ENCODE results near the gene TTYH2. TPM values are rescaled to one million over a fixed set of nuclear protein-coding genes. Genes with fewer than 3 reads are reported as not detected.

Gene TTYH2
- polyA plus RNA-seq, 2 donors = 0.67 to 0.82 TPM

GRCh38 chr17:74241431-74241830 is 28.1 kb downstream of the TTYH2 start:
- 37 to 50% methylated on average over 9 to 10 of the region's 10 CpGs for WGBS, 2 donors
- Histone ChIP-seq H3K27ac (ENCODE audit: low read depth in 2 of 2, low read length in 1 of 2) (no peak overlapping the region), H3K9me3 (ENCODE audit: control insufficient read depth in 2 of 2, insufficient read depth in 1 of 2, low read depth in 1 of 2, low read length in 1 of 2) (no peaks in the 10 kb centered on the region)

GRCh38 chr17:74241847-74242246 is 28.5 kb downstream of the TTYH2 start:
- H3K27me3 ChIP-seq (ENCODE audit: control insufficient read depth in 1 of 2, insufficient read depth in 2 of 2, low read length in 2 of 2) = no peaks in the 10 kb centered on the region
- H3K4me1 ChIP-seq (ENCODE audit: control insufficient read depth in 2 of 2, insufficient read depth in 2 of 2, low read length in 1 of 2) = peaks cover 2 to 4% of the 10 kb centered on the region in 2 donors
- H3K27ac ChIP-seq (ENCODE audit: low read depth in 2 of 2, low read length in 1 of 2) = no peak overlapping the region
- no peaks in the 10 kb centered on the region for H3K9me3 ChIP-seq (ENCODE audit: control insufficient read depth in 2 of 2, insufficient read depth in 1 of 2, low read depth in 1 of 2, low read length in 1 of 2)
- H3K36me3 ChIP-seq (ENCODE audit: control insufficient read depth in 2 of 2, insufficient read depth in 2 of 2, low read length in 1 of 2) = no peaks in the 10 kb centered on the region
- H3K4me3 ChIP-seq (ENCODE audit: low read depth in 1 of 2, low read length in 2 of 2) = no peak overlapping the region
- 67 to 76% methylated on average over 2 of the region's 2 CpGs for WGBS, 2 donors

More at GRCh38 chr17:74241431-74241830, 28.1 kb downstream of the TTYH2 start:
- Histone ChIP-seq H3K4me3 (ENCODE audit: low read depth in 1 of 2, low read length in 2 of 2) (no peak overlapping the region), H3K36me3 (ENCODE audit: control insufficient read depth in 2 of 2, insufficient read depth in 2 of 2, low read length in 1 of 2) (no peaks in the 10 kb centered on the region), H3K27me3 (ENCODE audit: control insufficient read depth in 1 of 2, insufficient read depth in 2 of 2, low read length in 2 of 2) (no peaks in the 10 kb centered on the region), H3K4me1 (ENCODE audit: control insufficient read depth in 2 of 2, insufficient read depth in 2 of 2, low read length in 1 of 2) (peaks cover 2 to 4% of the 10 kb centered on the region in 2 donors)

GRCh38 chr17:74243013-74243755 is 29.8 kb downstream of the TTYH2 start:
- Histone ChIP-seq H3K4me1 (ENCODE audit: control insufficient read depth in 2 of 2, insufficient read depth in 2 of 2, low read length in 1 of 2) (peaks cover 2 to 4% of the 10 kb centered on the region in 2 donors), H3K9me3 (ENCODE audit: control insufficient read depth in 2 of 2, insufficient read depth in 1 of 2, low read depth in 1 of 2, low read length in 1 of 2) (no peaks in the 10 kb centered on the region), H3K4me3 (ENCODE audit: low read depth in 1 of 2, low read length in 2 of 2) (no peak overlapping the region), H3K27me3 (ENCODE audit: control insufficient read depth in 1 of 2, insufficient read depth in 2 of 2, low read length in 2 of 2) (no peaks in the 10 kb centered on the region), H3K27ac (ENCODE audit: low read depth in 2 of 2, low read length in 1 of 2) (no peak overlapping the region), H3K36me3 (ENCODE audit: control insufficient read depth in 2 of 2, insufficient read depth in 2 of 2, low read length in 1 of 2) (no peaks in the 10 kb centered on the region)
- 76% methylated on average over 13 of the region's 13 CpGs for WGBS, 2 donors

GRCh38 chr17:74244128-74244527 is 30.8 kb downstream of the TTYH2 start:
- H3K36me3 ChIP-seq (ENCODE audit: control insufficient read depth in 2 of 2, insufficient read depth in 2 of 2, low read length in 1 of 2) = no peaks in the 10 kb centered on the region
- H3K27me3 ChIP-seq (ENCODE audit: control insufficient read depth in 1 of 2, insufficient read depth in 2 of 2, low read length in 2 of 2) = no peaks in the 10 kb centered on the region
- no peak overlapping the region for H3K4me3 ChIP-seq (ENCODE audit: low read depth in 1 of 2, low read length in 2 of 2)
- peaks cover 2% of the 10 kb centered on the region in 2 donors for H3K4me1 ChIP-seq (ENCODE audit: control insufficient read depth in 2 of 2, insufficient read depth in 2 of 2, low read length in 1 of 2)
- WGBS, 2 donors = 89 to 90% methylated on average over 10 of the region's 10 CpGs
- no peaks in the 10 kb centered on the region for H3K9me3 ChIP-seq (ENCODE audit: control insufficient read depth in 2 of 2, insufficient read depth in 1 of 2, low read depth in 1 of 2, low read length in 1 of 2)
- no peak overlapping the region for H3K27ac ChIP-seq (ENCODE audit: low read depth in 2 of 2, low read length in 1 of 2)

- Histone ChIP-seq H3K4me3 (ENCODE audit: low read depth in 1 of 2, low read length in 2 of 2) (no peak overlapping the region), H3K27me3 (ENCODE audit: control insufficient read depth in 1 of 2, insufficient read depth in 2 of 2, low read length in 2 of 2) (no peaks in the 10 kb centered on the region), H3K4me1 (ENCODE audit: control insufficient read depth in 2 of 2, insufficient read depth in 2 of 2, low read length in 1 of 2) (peaks cover under 1 to 2% of the 10 kb centered on the region in 2 donors), H3K9me3 (ENCODE audit: control insufficient read depth in 2 of 2, insufficient read depth in 1 of 2, low read depth in 1 of 2, low read length in 1 of 2) (no peaks in the 10 kb centered on the region), H3K36me3 (ENCODE audit: control insufficient read depth in 2 of 2, insufficient read depth in 2 of 2, low read length in 1 of 2) (no peaks in the 10 kb centered on the region), H3K27ac (ENCODE audit: low read depth in 2 of 2, low read length in 1 of 2) (no peak overlapping the region)
- WGBS, 2 donors = 70 to 78% methylated on average over 6 of the region's 6 CpGs
Measured at GRCh38 chr17:74244548-74244947, 31.2 kb downstream of the TTYH2 start.

- 67 to 76% methylated on average over 19 to 21 of the region's 21 CpGs for WGBS, 2 donors
- Histone ChIP-seq H3K27me3 (ENCODE audit: control insufficient read depth in 1 of 2, insufficient read depth in 2 of 2, low read length in 2 of 2) (no peaks in the 10 kb centered on the region), H3K4me3 (ENCODE audit: low read depth in 1 of 2, low read length in 2 of 2) (no peak overlapping the region), H3K4me1 (ENCODE audit: control insufficient read depth in 2 of 2, insufficient read depth in 2 of 2, low read length in 1 of 2) (peaks cover 0 to 2% of the 10 kb centered on the region in 2 donors), H3K9me3 (ENCODE audit: control insufficient read depth in 2 of 2, insufficient read depth in 1 of 2, low read depth in 1 of 2, low read length in 1 of 2) (no peaks in the 10 kb centered on the region), H3K36me3 (ENCODE audit: control insufficient read depth in 2 of 2, insufficient read depth in 2 of 2, low read length in 1 of 2) (no peaks in the 10 kb centered on the region), H3K27ac (ENCODE audit: low read depth in 2 of 2, low read length in 1 of 2) (no peak overlapping the region)
Measured at GRCh38 chr17:74245145-74245831, 31.9 kb downstream of the TTYH2 start.

GRCh38 chr17:74245871-74246270 is 32.5 kb downstream of the TTYH2 start:
- Histone ChIP-seq H3K4me3 (ENCODE audit: low read depth in 1 of 2, low read length in 2 of 2) (no peak overlapping the region), H3K4me1 (ENCODE audit: control insufficient read depth in 2 of 2, insufficient read depth in 2 of 2, low read length in 1 of 2) (peaks cover 0 to 2% of the 10 kb centered on the region in 2 donors), H3K9me3 (ENCODE audit: control insufficient read depth in 2 of 2, insufficient read depth in 1 of 2, low read depth in 1 of 2, low read length in 1 of 2) (no peaks in the 10 kb centered on the region), H3K27me3 (ENCODE audit: control insufficient read depth in 1 of 2, insufficient read depth in 2 of 2, low read length in 2 of 2) (no peaks in the 10 kb centered on the region), H3K27ac (ENCODE audit: low read depth in 2 of 2, low read length in 1 of 2) (no peak overlapping the region), H3K36me3 (ENCODE audit: control insufficient read depth in 2 of 2, insufficient read depth in 2 of 2, low read length in 1 of 2) (no peaks in the 10 kb centered on the region)
- WGBS, 2 donors = 64 to 74% methylated on average over 5 of the region's 5 CpGs

- no peaks in the 10 kb centered on the region for H3K36me3 ChIP-seq (ENCODE audit: control insufficient read depth in 2 of 2, insufficient read depth in 2 of 2, low read length in 1 of 2)
- whole genome bisulfite sequencing, 2 donors = 74 to 80% methylated on average over 16 to 17 of the region's 17 CpGs
- no peaks in the 10 kb centered on the region for H3K4me1 ChIP-seq (ENCODE audit: control insufficient read depth in 2 of 2, insufficient read depth in 2 of 2, low read length in 1 of 2)
- H3K9me3 ChIP-seq (ENCODE audit: control insufficient read depth in 2 of 2, insufficient read depth in 1 of 2, low read depth in 1 of 2, low read length in 1 of 2) = no peaks in the 10 kb centered on the region
- H3K27me3 ChIP-seq (ENCODE audit: control insufficient read depth in 1 of 2, insufficient read depth in 2 of 2, low read length in 2 of 2) = no peaks in the 10 kb centered on the region
- H3K27ac ChIP-seq (ENCODE audit: low read depth in 2 of 2, low read length in 1 of 2) = no peak overlapping the region
- H3K4me3 ChIP-seq (ENCODE audit: low read depth in 1 of 2, low read length in 2 of 2) = no peak overlapping the region
Measured at GRCh38 chr17:74249590-74250270, 36.4 kb downstream of the TTYH2 start.

GRCh38 chr17:74250324-74250995 is 37.1 kb downstream of the TTYH2 start:
- Histone ChIP-seq H3K9me3 (ENCODE audit: control insufficient read depth in 2 of 2, insufficient read depth in 1 of 2, low read depth in 1 of 2, low read length in 1 of 2) (no peaks in the 10 kb centered on the region), H3K4me3 (ENCODE audit: low read depth in 1 of 2, low read length in 2 of 2) (no peak overlapping the region), H3K27ac (ENCODE audit: low read depth in 2 of 2, low read length in 1 of 2) (no peak overlapping the region), H3K27me3 (ENCODE audit: control insufficient read depth in 1 of 2, insufficient read depth in 2 of 2, low read length in 2 of 2) (no peaks in the 10 kb centered on the region), H3K36me3 (ENCODE audit: control insufficient read depth in 2 of 2, insufficient read depth in 2 of 2, low read length in 1 of 2) (no peaks in the 10 kb centered on the region), H3K4me1 (ENCODE audit: control insufficient read depth in 2 of 2, insufficient read depth in 2 of 2, low read length in 1 of 2) (no peaks in the 10 kb centered on the region)
- 60 to 74% methylated on average over 12 of the region's 12 CpGs for WGBS, 2 donors
